OCI-LY7 (cell line): Measurements from ENCODE around the gene OPTN. TPM values are rescaled to one million over a fixed set of nuclear protein-coding genes. Genes with fewer than 3 reads are reported as not detected.
"Not testable (repeated sequence)": the region's sequence is repeated elsewhere in the genome, so short reads cannot be mapped to it uniquely, and the experiment has no call there.

Experiments used
- BruUV-seq: library from RNA; stranded (reverse); fragments of 400-500 nt; replicated peaks from 2 replicates; lab custom pipeline; 2021; lab: Mats Ljungman, UMichigan
- CTCF ChIA-PET: fragments of 300-600 bp; sonication (Branson Sonifier 250); formaldehyde crosslinking; loops from one replicate; lab custom pipeline; 2022; ENCODE audit warnings: antibody characterized with exemption; ENCODE audit not compliant: unreplicated experiment; lab: Charles Lee
- POLR2A ChIA-PET: fragments of 300-600 bp; sonication (Branson Sonifier 250); formaldehyde crosslinking; loops from one replicate; lab custom pipeline; 2022; ENCODE audit warnings: antibody characterized with exemption; lab: Charles Lee
- DNase-seq: peaks from one replicate; pipeline ENCODE4 v3.0.0-alpha.2; 2015; ENCODE audit warnings: low spot score
- H2AFZ ChIP-seq: fragments of 200-600 bp; sonication (generic), shearing (Covaris generic); 2 replicates; pipeline ENCODE4 v1.6.1; 2014; ENCODE audit warnings: mild to moderate bottlenecking, antibody characterized with exemption, low read length, moderate library complexity
- H3K27ac ChIP-seq: fragments of 200-600 bp; sonication (generic); 2 replicates; pipeline ENCODE4 v1.5.1; 2014; ENCODE audit warnings: mixed run types, low read depth, mild to moderate bottlenecking, moderate library complexity, low read length, inconsistent platforms; ENCODE audit not compliant: poor library complexity, severe bottlenecking
- H3K36me3 ChIP-seq: fragments of 200-600 bp; sonication (generic); 2 replicates; pipeline ENCODE4 v1.6.1; 2014; ENCODE audit warnings: mild to moderate bottlenecking, antibody characterized with exemption, low read length, moderate library complexity, mixed read lengths; ENCODE audit not compliant: insufficient read depth
- H3K4me1 ChIP-seq: fragments of 200-600 bp; sonication (generic); 2 replicates; pipeline ENCODE4 v1.5.1; 2014; ENCODE audit warnings: mild to moderate bottlenecking, low read length; ENCODE audit not compliant: insufficient read depth, poor library complexity, severe bottlenecking
- H3K4me2 ChIP-seq: fragments of 200-600 bp; sonication (generic); 2 replicates; pipeline ENCODE4 v1.6.1; 2014; ENCODE audit warnings: mild to moderate bottlenecking, low read length
- H3K4me3 ChIP-seq: fragments of 200-600 bp; sonication (generic); 2 replicates; pipeline ENCODE4 v1.5.1; 2014; ENCODE audit warnings: mild to moderate bottlenecking, low read depth, low read length; ENCODE audit not compliant: poor library complexity, severe bottlenecking
- H3K79me2 ChIP-seq: fragments of 200-600 bp; sonication (generic); 2 replicates; pipeline ENCODE4 v1.6.1; 2016; ENCODE audit warnings: low read depth, mild to moderate bottlenecking, low read length, moderate library complexity, mixed read lengths; ENCODE audit not compliant: insufficient read depth
- H3K9me2 ChIP-seq: fragments of 200-600 bp; sonication (generic); 2 replicates; pipeline ENCODE4 v1.6.1; 2016; ENCODE audit warnings: mild to moderate bottlenecking, low read length, mixed read lengths; ENCODE audit not compliant: insufficient read depth
- H3K9me3 ChIP-seq: fragments of 200-600 bp; sonication (generic); 2 replicates; pipeline ENCODE4 v1.6.1; 2014; ENCODE audit warnings: mild to moderate bottlenecking, mixed run types, low read length, mixed read lengths
- H4K20me1 ChIP-seq: fragments of 200-600 bp; sonication (generic); 2 replicates; pipeline ENCODE4 v1.6.1; 2014; ENCODE audit warnings: mild to moderate bottlenecking, antibody characterized with exemption, low read length, moderate library complexity, mixed read lengths; ENCODE audit not compliant: insufficient read depth
- CTCF ChIP-seq: fragments of 200-600 bp; sonication (generic); conservative IDR thresholded peaks from 2 replicates; pipeline ENCODE4 v1.5.1; 2014; ENCODE audit warnings: mild to moderate bottlenecking, antibody characterized with exemption, low read length, moderate library complexity, mixed read lengths
- EZH2phosphoT487 ChIP-seq: fragments of 200-600 bp; sonication (generic); IDR thresholded peaks from 2 replicates; pipeline ENCODE4 v1.6.1; 2018; ENCODE audit warnings: low read depth, borderline replicate concordance, mild to moderate bottlenecking, mixed run types, antibody characterized with exemption, low read length, moderate library complexity, mixed read lengths
- intact Hi-C: fragments of 100-400 bp; cut with micrococcal nuclease; formaldehyde crosslinking; loops from one replicate; pipeline ENCODE4 v1.10.0; 2022; ENCODE audit not compliant: unreplicated experiment
- total RNA-seq, 2 experiments: library from RNA; depleted of rRNA in 1 of 2; stranded (reverse); fragments of >200 nt in 1 of 2; shearing (Covaris generic) in 1 of 2; gene quantifications; 2 replicates each; pipeline ENCODE4 v1.2.3, GENCODE V29; 2014 to 2022

Gene OPTN
- total RNA-seq, 2 experiments from 2014 or later = 0.60 to 3.6 TPM

GRCh38 chr10:13080643-13081042 is 19.3 kb upstream of the OPTN start:
- no peaks in the 10 kb centered on the region for H3K4me1 ChIP-seq
- H3K79me2 ChIP-seq = no peaks in the 10 kb centered on the region
- TF ChIP-seq CTCF (no peak), EZH2phosphoT487 (no peak)
- intact Hi-C loops = no loop called here
- no peak overlapping the region for H3K27ac ChIP-seq
- POLR2A ChIA-PET = no interaction called here
- no peak overlapping the region for H3K4me3 ChIP-seq
- no peaks in the 10 kb centered on the region for H3K36me3 ChIP-seq
- CTCF ChIA-PET = no interaction called here
- no TSS peak for BruUV-seq
- H2AFZ ChIP-seq = no peak overlapping the region
- H3K4me2 ChIP-seq = no peak overlapping the region
- no peaks in the 10 kb centered on the region for H3K9me2 ChIP-seq
- H4K20me1 ChIP-seq = no peaks in the 10 kb centered on the region
- no peak for DNase-seq
- H3K9me3 ChIP-seq = peaks cover 3% of the 10 kb centered on the region; the same call in 1 of the 2 replicates

GRCh38 chr10:13083700-13084099 is 16.3 kb upstream of the OPTN start:
- H3K27ac ChIP-seq, H4K20me1 ChIP-seq, H3K9me3 ChIP-seq, H3K4me2 ChIP-seq, H2AFZ ChIP-seq, H3K4me1 ChIP-seq, H3K36me3 ChIP-seq, intact Hi-C loops, BruUV-seq, H3K79me2 ChIP-seq, H3K4me3 ChIP-seq, DNase-seq, H3K9me2 ChIP-seq, CTCF ChIA-PET: not testable (repeated sequence)
- POLR2A ChIA-PET = interaction anchor here (0.6 kb wide), 1 partner anchor 16 kb away, joined by 3 read pairs; the partner anchor contains the start of gene OPTN

GRCh38 chr10:13086056-13086455 is 13.9 kb upstream of the OPTN start:
- DNase-seq = no peak
- Histone ChIP-seq H3K9me2 (no peaks in the 10 kb centered on the region), H3K27ac (no peak overlapping the region), H2AFZ (no peak overlapping the region), H3K36me3 (no peaks in the 10 kb centered on the region), H3K4me2 (no peak overlapping the region), H3K79me2 (no peaks in the 10 kb centered on the region), H3K9me3 (no peaks in the 10 kb centered on the region), H4K20me1 (no peaks in the 10 kb centered on the region), H3K4me1 (no peaks in the 10 kb centered on the region), H3K4me3 (no peak overlapping the region)
- TF ChIP-seq CTCF (no peak), EZH2phosphoT487 (no peak)
- ChIA-PET CTCF (no interaction called here), POLR2A (no interaction called here)
- BruUV-seq = no TSS peak
- intact Hi-C loops = no loop called here
